T1000 (cell line): ENCODE data around the gene RING1.

Experiments used
- DNase-seq: peaks from one replicate; lab custom pipeline; 2025; ENCODE audit warnings: mixed read lengths; lab: John Stamatoyannopoulos, UW

Gene RING1

GRCh38 chr6:33208091-33208967 is at the start of gene RING1:
Gene RING1 (plus strand): TSS chr6:33208500. CDS start chr6:33208823, 323 bp downstream.
- peak; percentile 71 for DNase-seq

GRCh38 chr6:33160096-33160495 is 48.2 kb upstream of the RING1 start:
- DNase-seq: no peak

GRCh38 chr6:33160728-33161344 is 47.5 kb upstream of the RING1 start:
- peak; percentile 75 for DNase-seq

GRCh38 chr6:33161354-33162331 is 46.7 kb upstream of the RING1 start:
- peak; percentile 66 for DNase-seq

- DNase-seq: no peak
Observed at GRCh38 chr6:33163540-33163939, 44.8 kb upstream of the RING1 start.

GRCh38 chr6:33164176-33164575 is 44.1 kb upstream of the RING1 start:
- no peak for DNase-seq

- no peak for DNase-seq
Observed at GRCh38 chr6:33164665-33165373, 43.5 kb upstream of the RING1 start.

DNA sequence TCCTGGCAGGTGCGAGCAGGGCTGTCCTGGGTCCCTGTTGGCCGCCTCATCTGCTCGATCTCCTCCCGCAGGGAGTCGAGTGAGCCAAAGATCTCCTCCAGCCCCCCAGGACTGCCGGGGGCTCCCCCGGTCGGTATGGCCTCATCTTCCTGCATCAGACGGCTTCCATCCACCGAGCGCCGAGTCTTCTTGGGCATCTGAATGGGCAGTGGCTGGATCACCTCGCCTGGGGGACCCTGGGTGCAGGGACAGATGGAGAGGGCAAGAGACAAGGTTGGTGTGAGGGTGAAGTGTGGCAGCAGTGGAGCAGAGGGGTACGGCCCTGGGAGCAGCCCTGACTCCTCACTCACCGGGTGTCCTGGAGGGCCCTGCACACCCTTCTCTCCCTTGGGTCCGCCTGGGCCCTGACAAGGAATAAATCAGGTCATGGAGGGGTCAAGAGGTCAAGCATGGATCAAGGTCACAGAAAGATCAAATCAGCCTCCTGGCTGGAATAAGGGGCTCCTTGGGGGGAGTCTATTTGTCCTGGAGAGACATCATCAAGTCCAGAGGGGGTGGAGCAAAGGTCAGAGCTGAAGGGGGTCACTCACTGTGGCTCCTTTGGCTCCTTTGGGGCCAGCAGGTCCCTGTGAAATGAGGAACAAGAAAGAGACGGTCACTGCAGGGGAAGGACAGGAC is 42.6 kb upstream of the RING1 start:
- no peak for DNase-seq

DNA sequence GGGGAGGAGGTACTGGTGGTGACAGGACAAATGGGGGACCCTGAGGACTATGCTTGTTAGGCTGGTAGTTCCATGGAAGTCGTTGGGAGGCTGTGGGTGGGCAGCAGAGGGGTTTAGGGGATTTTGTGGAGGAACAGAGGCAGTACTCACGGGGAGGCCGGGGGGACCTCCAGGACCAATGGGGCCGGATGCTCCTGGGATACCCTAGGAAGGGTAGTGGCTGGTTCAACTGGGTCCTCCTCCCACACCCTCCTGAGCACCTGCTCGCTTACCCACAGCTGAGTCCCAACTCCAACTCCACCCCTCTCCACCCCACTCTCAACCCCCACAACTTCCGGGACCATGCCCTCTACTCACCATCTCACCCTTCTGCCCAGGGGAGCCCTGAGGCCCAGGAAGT is 41.9 kb upstream of the RING1 start:
- no peak for DNase-seq

- no peak for DNase-seq
Observed at GRCh38 chr6:33166811-33167210, 41.5 kb upstream of the RING1 start.

DNA sequence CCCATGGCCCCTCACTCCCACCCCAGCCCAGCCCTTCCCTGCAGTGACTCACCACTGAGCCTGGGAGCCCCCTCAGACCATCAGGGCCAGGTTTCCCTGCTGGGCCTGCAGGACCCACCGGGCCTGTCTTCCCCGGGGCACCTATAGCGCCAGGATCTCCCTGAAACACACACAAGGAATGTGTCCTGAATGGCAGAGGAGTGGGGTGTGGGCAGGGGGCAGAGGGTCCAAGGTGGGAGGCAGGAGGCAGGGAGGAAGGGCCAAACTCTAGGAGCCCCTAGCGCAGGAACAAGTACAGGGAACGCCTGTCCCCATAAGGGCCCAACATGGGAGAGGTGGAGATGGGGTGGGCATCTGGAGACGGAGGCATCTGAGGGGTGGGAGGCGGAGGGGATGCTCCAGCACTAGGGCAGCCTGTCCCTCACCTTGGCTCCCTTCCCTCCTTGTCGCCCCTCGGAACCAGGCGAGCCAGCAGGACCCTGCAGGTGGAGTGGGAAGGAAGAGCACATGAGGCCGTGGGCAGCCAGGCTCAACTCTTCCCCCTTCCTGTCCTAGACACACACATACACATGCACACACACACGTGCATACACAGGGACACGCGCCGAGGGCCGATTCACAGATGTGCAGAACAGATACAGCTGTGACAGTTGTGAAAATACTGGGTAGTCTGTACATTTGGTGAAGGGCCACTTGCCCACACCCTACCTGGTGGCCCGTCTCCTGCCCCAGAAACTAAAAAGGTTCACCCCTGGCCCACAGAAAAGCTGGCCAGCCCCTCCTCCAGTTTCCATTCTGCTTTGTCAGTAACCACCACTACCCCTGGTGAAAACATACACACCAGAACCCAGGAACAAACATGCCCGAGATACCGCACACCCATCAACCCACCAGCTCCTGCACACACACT is 40.7 kb upstream of the RING1 start:
- DNase-seq: no peak

GRCh38 chr6:33168284-33168601 is 40.1 kb upstream of the RING1 start:
- no peak for DNase-seq

DNA sequence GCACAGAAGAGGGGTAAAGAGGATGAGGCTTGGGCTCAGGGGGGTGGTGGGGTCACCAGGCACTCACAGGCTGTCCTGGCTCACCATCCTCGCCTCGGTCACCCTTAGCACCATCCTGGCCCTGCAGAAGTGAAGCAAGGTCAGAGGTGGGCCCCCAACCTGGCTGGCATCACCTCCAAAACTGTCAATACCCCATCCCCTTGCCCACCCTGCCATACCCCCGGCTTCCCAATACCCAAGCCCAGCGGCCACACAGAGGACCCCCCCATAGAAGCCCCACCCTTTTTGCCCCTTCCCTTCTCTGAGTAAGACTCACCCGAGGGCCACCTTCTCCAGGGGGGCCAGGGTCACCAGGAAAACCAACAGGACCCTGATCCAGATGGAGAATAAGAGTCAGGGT is 39.7 kb upstream of the RING1 start:
- DNase-seq: no peak

- no peak for DNase-seq
Observed at GRCh38 chr6:33169291-33170175, 38.8 kb upstream of the RING1 start.

- DNase-seq: no peak
Observed at GRCh38 chr6:33170176-33171015, 37.9 kb upstream of the RING1 start.

GRCh38 chr6:33171016-33171879 is 37.1 kb upstream of the RING1 start:
- no peak for DNase-seq
